ENCODE data around the gene VCL. TPM values are rescaled to one million over a fixed set of nuclear protein-coding genes. Genes with fewer than 3 reads are reported as not detected.
A peak's percentile ranks its signal among the peaks of the same experiment; 100 is the strongest.

VCL gene
- total and polyA plus RNA-seq, 2 donors (not counting 1 experiment from before 2014, with no cell fraction given): 161 to 316 TPM

GRCh38 chr10:74084955-74085354 is 87.0 kb downstream of the VCL start:
- Histone ChIP-seq H2AFZ (ENCODE audit: low read length) (no peak overlapping the region), H3K4me1 (ENCODE audit: control insufficient read depth, extremely low read depth, insufficient read depth, low read length) (peaks cover 3% of the 10 kb centered on the region), H3K27ac (ENCODE audit: insufficient read depth, low read length) (no peak overlapping the region), H3K27me3 (ENCODE audit: control insufficient read depth, insufficient read depth, low read length) (no peaks in the 10 kb centered on the region), H3K4me2 (ENCODE audit: extremely low read depth, insufficient read depth, low read length) (no peak overlapping the region), H3K79me2 (ENCODE audit: control insufficient read depth, insufficient read depth, low read length) (peaks cover 33% of the 10 kb centered on the region), H3K4me3 (replicated peaks in 1 of 4; ENCODE audit: control extremely low read depth in 1 of 4, insufficient read depth in 1 of 4, low read depth in 3 of 4, low read length in 4 of 4) (no peak overlapping the region), H3K9me3 (ENCODE audit: control insufficient read depth, insufficient read depth, low read depth, low read length) (no peaks in the 10 kb centered on the region), H4K20me1 (ENCODE audit: control insufficient read depth, extremely low read depth, insufficient read depth, low read length) (no peaks in the 10 kb centered on the region), H3K36me3 (ENCODE audit: control insufficient read depth, insufficient read depth, low read length) (peaks cover 15% of the 10 kb centered on the region), H3K9ac (ENCODE audit: insufficient read depth, low read length) (no peak overlapping the region)
- TF ChIP-seq, protein P1, sequence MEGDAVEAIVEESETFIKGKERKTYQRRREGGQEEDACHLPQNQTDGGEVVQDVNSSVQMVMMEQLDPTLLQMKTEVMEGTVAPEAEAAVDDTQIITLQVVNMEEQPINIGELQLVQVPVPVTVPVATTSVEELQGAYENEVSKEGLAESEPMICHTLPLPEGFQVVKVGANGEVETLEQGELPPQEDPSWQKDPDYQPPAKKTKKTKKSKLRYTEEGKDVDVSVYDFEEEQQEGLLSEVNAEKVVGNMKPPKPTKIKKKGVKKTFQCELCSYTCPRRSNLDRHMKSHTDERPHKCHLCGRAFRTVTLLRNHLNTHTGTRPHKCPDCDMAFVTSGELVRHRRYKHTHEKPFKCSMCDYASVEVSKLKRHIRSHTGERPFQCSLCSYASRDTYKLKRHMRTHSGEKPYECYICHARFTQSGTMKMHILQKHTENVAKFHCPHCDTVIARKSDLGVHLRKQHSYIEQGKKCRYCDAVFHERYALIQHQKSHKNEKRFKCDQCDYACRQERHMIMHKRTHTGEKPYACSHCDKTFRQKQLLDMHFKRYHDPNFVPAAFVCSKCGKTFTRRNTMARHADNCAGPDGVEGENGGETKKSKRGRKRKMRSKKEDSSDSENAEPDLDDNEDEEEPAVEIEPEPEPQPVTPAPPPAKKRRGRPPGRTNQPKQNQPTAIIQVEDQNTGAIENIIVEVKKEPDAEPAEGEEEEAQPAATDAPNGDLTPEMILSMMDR (conservative IDR thresholded peaks at IDR 0.05 in 1 of 2, IDR thresholded peaks at IDR 0.05 in 1 of 2; ENCODE audit: low read depth in 1 of 2, low read length in 2 of 2): no peak
- no peak for TF ChIP-seq EZH2 (IDR thresholded peaks at IDR 0.05; ENCODE audit: low read length, missing control alignments)
- DNase-seq (ENCODE audit: low read depth in 2 of 2): no peak

DNA sequence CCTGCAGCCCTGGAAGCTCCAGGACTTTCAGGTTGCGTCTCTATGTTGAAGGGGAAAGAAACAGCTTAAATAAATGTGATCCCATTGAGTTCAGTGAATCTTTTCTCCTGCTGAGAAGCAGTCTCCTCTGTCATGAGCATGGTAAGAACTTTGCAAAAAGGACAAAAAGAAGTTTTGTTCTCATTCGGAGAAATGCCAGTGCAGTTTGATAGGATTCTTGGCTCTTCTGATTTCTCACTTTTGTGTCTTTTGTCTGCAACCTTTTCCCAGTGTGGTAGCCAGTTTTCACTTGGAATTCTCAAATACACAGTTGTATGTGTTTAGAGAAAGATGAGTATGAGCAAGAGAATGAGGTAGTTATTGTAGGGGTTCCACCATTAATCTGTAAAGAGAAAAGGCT is 88.4 kb downstream of the VCL start:
- no peak overlapping the region for H2AFZ ChIP-seq (ENCODE audit: low read length)
- no peak overlapping the region for H3K9ac ChIP-seq (ENCODE audit: insufficient read depth, low read length)
- peaks cover 23% of the 10 kb centered on the region for H3K79me2 ChIP-seq (ENCODE audit: control insufficient read depth, insufficient read depth, low read length)
- H3K27ac ChIP-seq (ENCODE audit: insufficient read depth, low read length): no peak overlapping the region
- no peak for DNase-seq (ENCODE audit: low read depth in 2 of 2)
- no peaks in the 10 kb centered on the region for H3K9me3 ChIP-seq (ENCODE audit: control insufficient read depth, insufficient read depth, low read depth, low read length)
- no peaks in the 10 kb centered on the region for H3K27me3 ChIP-seq (ENCODE audit: control insufficient read depth, insufficient read depth, low read length)
- peaks cover 17% of the 10 kb centered on the region for H3K36me3 ChIP-seq (ENCODE audit: control insufficient read depth, insufficient read depth, low read length)
- H3K4me2 ChIP-seq (ENCODE audit: extremely low read depth, insufficient read depth, low read length): no peak overlapping the region
- no peaks in the 10 kb centered on the region for H4K20me1 ChIP-seq (ENCODE audit: control insufficient read depth, extremely low read depth, insufficient read depth, low read length)
- no peak for TF ChIP-seq EZH2 (IDR thresholded peaks at IDR 0.05; ENCODE audit: low read length, missing control alignments)
- TF ChIP-seq, protein P1 (conservative IDR thresholded peaks at IDR 0.05 in 1 of 2, IDR thresholded peaks at IDR 0.05 in 1 of 2; ENCODE audit: low read depth in 1 of 2, low read length in 2 of 2): no peak
- no peaks in the 10 kb centered on the region for H3K4me1 ChIP-seq (ENCODE audit: control insufficient read depth, extremely low read depth, insufficient read depth, low read length)
- H3K4me3 ChIP-seq (replicated peaks in 1 of 4; ENCODE audit: control extremely low read depth in 1 of 4, insufficient read depth in 1 of 4, low read depth in 3 of 4, low read length in 4 of 4): no peak overlapping the region

DNA sequence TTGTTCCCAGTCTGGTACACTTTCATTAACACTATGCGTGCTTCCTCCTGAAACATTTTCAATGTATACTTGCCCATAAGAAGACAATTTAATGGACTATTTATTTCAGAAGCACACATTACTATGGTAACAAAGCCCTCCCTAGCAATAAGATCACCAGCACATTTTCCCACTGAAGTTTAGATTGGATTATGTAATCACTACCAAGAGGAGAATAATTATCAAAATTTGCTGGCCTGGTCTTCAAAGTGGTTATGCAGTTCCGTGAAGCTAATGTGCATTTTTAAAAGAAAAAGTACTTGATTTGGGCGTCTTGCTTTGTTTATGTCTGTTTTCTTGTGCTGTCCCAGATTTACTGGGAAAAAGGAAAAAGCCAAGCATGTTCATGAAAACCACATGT is 90.8 kb downstream of the VCL start:
- H3K4me3 ChIP-seq (replicated peaks in 1 of 4; ENCODE audit: control extremely low read depth in 1 of 4, insufficient read depth in 1 of 4, low read depth in 3 of 4, low read length in 4 of 4): no peak overlapping the region
- peaks cover 19% of the 10 kb centered on the region for H3K79me2 ChIP-seq (ENCODE audit: control insufficient read depth, insufficient read depth, low read length)
- H3K9ac ChIP-seq (ENCODE audit: insufficient read depth, low read length): no peak overlapping the region
- peaks cover 28% of the 10 kb centered on the region for H3K36me3 ChIP-seq (ENCODE audit: control insufficient read depth, insufficient read depth, low read length)
- H2AFZ ChIP-seq (ENCODE audit: low read length): no peak overlapping the region
- TF ChIP-seq EZH2 (IDR thresholded peaks at IDR 0.05; ENCODE audit: low read length, missing control alignments): no peak
- TF ChIP-seq, protein P1 (conservative IDR thresholded peaks at IDR 0.05 in 1 of 2, IDR thresholded peaks at IDR 0.05 in 1 of 2; ENCODE audit: low read depth in 1 of 2, low read length in 2 of 2): no peak
- H3K4me2 ChIP-seq (ENCODE audit: extremely low read depth, insufficient read depth, low read length): no peak overlapping the region
- DNase-seq (ENCODE audit: low read depth in 2 of 2): no peak
- H4K20me1 ChIP-seq (ENCODE audit: control insufficient read depth, extremely low read depth, insufficient read depth, low read length): no peaks in the 10 kb centered on the region
- H3K27ac ChIP-seq (ENCODE audit: insufficient read depth, low read length): peak overlapping the region; percentile 32
- no peaks in the 10 kb centered on the region for H3K4me1 ChIP-seq (ENCODE audit: control insufficient read depth, extremely low read depth, insufficient read depth, low read length)
- H3K9me3 ChIP-seq (ENCODE audit: control insufficient read depth, insufficient read depth, low read depth, low read length): no peaks in the 10 kb centered on the region
- no peaks in the 10 kb centered on the region for H3K27me3 ChIP-seq (ENCODE audit: control insufficient read depth, insufficient read depth, low read length)
